ENCODE measurements around the gene TMEM231.

Gene TMEM231

DNA sequence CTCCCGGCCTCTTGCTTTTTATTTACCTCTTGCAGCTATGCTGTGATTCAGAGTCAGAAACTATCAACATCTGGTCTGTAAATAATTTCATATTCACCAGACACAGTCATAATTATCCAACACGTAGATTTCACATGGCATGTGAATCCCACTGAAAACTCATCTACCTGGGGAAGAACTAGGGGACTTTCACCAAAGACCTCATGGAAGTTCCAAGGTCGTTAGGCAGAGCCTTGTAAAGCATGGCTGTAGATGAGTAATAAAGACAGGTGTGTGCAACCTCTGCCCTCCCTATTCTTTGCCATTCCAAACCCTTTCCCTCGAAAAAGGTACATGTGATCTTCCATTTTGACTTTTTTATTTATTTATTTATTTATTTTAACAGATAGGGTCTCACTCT lies 18.3 kb downstream of the TMEM231 start:
- no peak for DNase-seq (ENCODE audit: low read depth)
- H3K4me3 ChIP-seq (ENCODE audit: low read length): no peak overlapping the region
- TF ChIP-seq CTCF (IDR thresholded peaks at IDR 0.05; ENCODE audit: insufficient read depth, low read depth, low read length, missing control alignments): no peak

GRCh38 chr16:75535901-75536300 lies 20.2 kb downstream of the TMEM231 start, which contains the start of gene CHST5:
Gene CHST5 (minus strand): TSS chr16:75536108. CDS start chr16:75530384, 5,724 bp downstream.
- no peak for TF ChIP-seq CTCF (IDR thresholded peaks at IDR 0.05; ENCODE audit: insufficient read depth, low read depth, low read length, missing control alignments)
- DNase-seq (ENCODE audit: low read depth): no peak
- H3K4me3 ChIP-seq (ENCODE audit: low read length): no peak within 1 kb of the TSS

- no peak overlapping the region for H3K4me3 ChIP-seq (ENCODE audit: low read length)
- DNase-seq (ENCODE audit: low read depth): no peak
- TF ChIP-seq CTCF (IDR thresholded peaks at IDR 0.05; ENCODE audit: insufficient read depth, low read depth, low read length, missing control alignments): no peak
Observed at GRCh38 chr16:75535211-75535843, 20.7 kb downstream of the TMEM231 start.

DNA sequence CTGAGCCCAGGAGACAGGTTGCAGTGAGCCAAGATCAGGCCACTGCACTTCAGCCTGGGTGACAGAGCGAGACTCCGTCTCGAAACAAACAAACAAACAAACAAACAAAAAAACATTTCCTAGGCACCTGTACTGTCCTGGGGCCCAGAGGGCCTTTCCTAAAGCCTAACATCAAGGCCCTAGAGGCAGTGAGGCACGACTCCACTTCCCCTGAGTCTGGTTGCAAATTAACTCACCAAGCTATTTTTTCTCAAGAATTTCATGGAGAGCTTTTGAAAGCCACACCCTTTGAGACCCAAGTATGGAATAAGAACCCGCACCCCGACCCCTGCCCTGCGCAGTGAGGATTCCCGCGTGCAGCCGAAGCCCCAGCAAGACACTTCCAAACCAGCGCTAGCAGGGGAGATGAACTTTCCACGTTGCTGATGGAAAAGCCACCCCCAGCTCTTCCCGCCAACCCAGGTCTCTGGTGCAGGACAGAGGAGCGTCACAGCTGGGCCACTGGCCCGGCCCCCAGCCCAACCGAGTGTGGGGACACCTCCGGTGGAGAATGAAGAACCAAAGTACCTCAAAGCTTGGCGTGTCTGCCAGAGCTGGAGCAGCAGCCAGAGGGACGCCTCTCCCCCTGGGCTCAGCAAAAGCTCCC lies 21.4 kb downstream of the TMEM231 start:
- H3K4me3 ChIP-seq (ENCODE audit: low read length): no peak overlapping the region
- no peak for TF ChIP-seq CTCF (IDR thresholded peaks at IDR 0.05; ENCODE audit: insufficient read depth, low read depth, low read length, missing control alignments)
- no peak for DNase-seq (ENCODE audit: low read depth)

GRCh38 chr16:75532791-75533190 lies 23.3 kb downstream of the TMEM231 start:
- DNase-seq (ENCODE audit: low read depth): no peak
- H3K4me3 ChIP-seq (ENCODE audit: low read length): no peak overlapping the region
- no peak for TF ChIP-seq CTCF (IDR thresholded peaks at IDR 0.05; ENCODE audit: insufficient read depth, low read depth, low read length, missing control alignments)

DNA sequence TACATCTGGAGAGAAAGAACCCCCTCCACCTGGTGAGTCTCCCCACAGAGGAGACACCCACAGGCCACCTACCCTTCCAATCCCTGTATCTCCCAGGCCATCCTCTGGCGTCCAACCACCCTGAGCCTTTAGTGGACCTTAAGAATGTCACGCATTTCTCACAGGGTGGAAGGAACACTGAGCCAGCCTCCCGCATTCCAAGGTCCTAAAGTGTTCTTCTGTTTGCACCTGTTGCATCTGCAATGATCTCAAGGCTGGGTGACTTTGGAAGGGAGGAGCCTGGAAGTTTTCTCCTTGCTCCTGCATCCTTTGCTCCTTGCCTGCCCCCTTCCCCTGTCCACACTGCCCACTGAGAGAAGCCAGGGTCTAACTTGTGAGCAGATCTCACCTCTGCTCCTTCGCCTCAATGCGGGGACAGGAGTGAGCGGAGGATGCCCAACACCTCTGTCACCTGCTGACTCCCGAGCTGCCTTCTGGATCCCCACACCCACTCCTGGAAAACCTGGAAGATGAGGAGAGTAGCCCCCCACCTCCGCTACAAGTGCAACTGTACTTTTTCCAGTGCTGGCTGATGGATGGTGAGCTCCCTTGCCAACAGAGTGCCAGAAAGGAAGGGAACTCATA lies 23.8 kb downstream of the TMEM231 start:
- no peak for TF ChIP-seq CTCF (IDR thresholded peaks at IDR 0.05; ENCODE audit: insufficient read depth, low read depth, low read length, missing control alignments)
- DNase-seq (ENCODE audit: low read depth): no peak
- H3K4me3 ChIP-seq (ENCODE audit: low read length): no peak overlapping the region
